K562 (cell line): Measurements from ENCODE around the gene SLC66A3. TPM values are rescaled to one million over a fixed set of nuclear protein-coding genes. Genes with fewer than 3 reads are reported as not detected.

ENCODE experiments used
- DMBX1 ChIP-seq: fragments of 250-450 bp; sonication (Bioruptor Pico); IDR thresholded peaks from 2 replicates; pipeline ENCODE4 v1.8.0; 2022; ENCODE audit warnings: inconsistent platforms, mild to moderate bottlenecking, moderate library complexity, borderline replicate concordance
- ESRRA ChIP-seq: fragments of 450-650 bp; IDR thresholded peaks from 2 replicates; pipeline ENCODE4 v1.6.1; 2014; ENCODE audit warnings: low read depth, mild to moderate bottlenecking, moderate library complexity, borderline replicate concordance
- GABPA ChIP-seq: fragments of 200-800 bp; sonication (Bioruptor generic); conservative IDR thresholded peaks from 2 replicates; pipeline ENCODE4 v1.6.1; 2016; ENCODE audit warnings: low read depth, missing genetic modification characterization, missing compliant biosample characterization
- HNRNPH1 ChIP-seq: fragments of 200-400 bp; formaldehyde crosslinking; optimal IDR thresholded peaks from 2 replicates; pipeline ENCODE3; 2017; ENCODE audit warnings: low read depth, mild to moderate bottlenecking, low read length, moderate library complexity
- MED1 ChIP-seq: sonication (generic); formaldehyde crosslinking; IDR thresholded peaks from 2 replicates; pipeline ENCODE4 v1.8.1; 2023; ENCODE audit warnings: missing genetic modification reagents, borderline replicate concordance
- MYBL2 ChIP-seq, 2 experiments: fragments of 450-650 bp in 1 of 2; sonication (generic) in 1 of 2; formaldehyde crosslinking in 1 of 2; IDR thresholded peaks; 2 replicates each; pipeline versions ENCODE4 v1.6.1 to v1.8.1; 2017 to 2022; ENCODE audit warnings: borderline replicate concordance in 1 of 2, inconsistent platforms in 1 of 2, low read depth in 1 of 2, mild to moderate bottlenecking in 1 of 2, missing genetic modification reagents in 1 of 2, moderate library complexity in 1 of 2
- NFIX ChIP-seq: fragments of 250-450 bp; sonication (Bioruptor Pico); IDR thresholded peaks from 2 replicates; pipeline ENCODE4 v1.4.0; 2020; ENCODE audit warnings: low read depth, mild to moderate bottlenecking, moderate library complexity
- RBM15 ChIP-seq: fragments of 200-400 bp; formaldehyde crosslinking; IDR thresholded peaks from 2 replicates; pipeline ENCODE4 v1.6.1; 2018; ENCODE audit warnings: mild to moderate bottlenecking, low read length, moderate library complexity; ENCODE audit not compliant: insufficient read depth
- SRSF9 ChIP-seq: fragments of 200-400 bp; formaldehyde crosslinking; IDR thresholded peaks from 2 replicates; pipeline ENCODE4 v1.6.1; 2017; ENCODE audit warnings: low read depth, low read length, borderline replicate concordance
- TAF1 ChIP-seq: IDR thresholded peaks from 2 replicates; pipeline ENCODE4 v1.6.1; 2011; ENCODE audit warnings: mild to moderate bottlenecking, low read length, moderate library complexity; ENCODE audit not compliant: insufficient read depth, control insufficient read depth, severe bottlenecking; ENCODE audit errors: extremely low read depth
- TFE3 ChIP-seq: fragments of 450-650 bp; formaldehyde crosslinking; IDR thresholded peaks from 2 replicates; pipeline ENCODE4 v1.4.0; 2020; ENCODE audit warnings: mild to moderate bottlenecking, mixed read lengths
- XRCC4 ChIP-seq: IDR thresholded peaks from one replicate; pipeline ENCODE4 v1.6.1; 2011; ENCODE audit not compliant: insufficient read depth, insufficient read length; ENCODE audit errors: extremely low read depth
- YBX1 ChIP-seq: fragments of 450-650 bp; IDR thresholded peaks from 2 replicates; pipeline ENCODE4 v1.7.1; 2016; ENCODE audit warnings: mild to moderate bottlenecking
- ZBTB17 ChIP-seq: fragments of 450-650 bp; formaldehyde crosslinking; IDR thresholded peaks from 2 replicates; pipeline ENCODE4 v1.4.0; 2020; ENCODE audit warnings: mild to moderate bottlenecking
- ZNF133 ChIP-seq: fragments of 250-450 bp; sonication (Bioruptor Pico); IDR thresholded peaks from 2 replicates; pipeline ENCODE4 v1.4.0; 2020; ENCODE audit warnings: mild to moderate bottlenecking
- ZNF445 ChIP-seq: fragments of 250-450 bp; sonication (Bioruptor Pico); IDR thresholded peaks from 2 replicates; pipeline ENCODE4 v1.4.0; 2020; ENCODE audit warnings: low read depth, mild to moderate bottlenecking, moderate library complexity
- ZNF449 ChIP-seq: fragments of 250-450 bp; sonication (Bioruptor Pico); IDR thresholded peaks from 2 replicates; pipeline ENCODE4 v1.8.0; 2022; ENCODE audit warnings: moderate library complexity, mild to moderate bottlenecking, inconsistent platforms
- ZNF830 ChIP-seq: fragments of 250-450 bp; sonication (Bioruptor Pico); IDR thresholded peaks from 2 replicates; pipeline ENCODE4 v1.5.0; 2021; ENCODE audit warnings: mild to moderate bottlenecking
- polyA plus RNA-seq, 8 experiments: library from polyadenylated mRNA; depleted of rRNA in 4 of 8; stranded (reverse) in 5 of 8; unstranded in 3 of 8; fragments of >200 nt; fragmentation: Nextera tagmentation in 2 of 8; fragmentation: Illumina TruSeq in 1 of 8; extraction: Ambion mirVana in 2 of 8; extraction: Trizol in 1 of 8; gene quantifications; 2 replicates each; pipeline versions ENCODE4 v1.2.1 to v1.2.3, GENCODE V29; 2011 to 2014; ENCODE audit warnings: inconsistent platforms in 1 of 8, missing spikeins in 1 of 8
- total RNA-seq, 7 experiments: library from RNA; depleted of rRNA in 6 of 7; stranded (reverse); fragments of >200 nt in 6 of 7; fragmentation: Illumina TruSeq in 2 of 7; extraction: Trizol in 2 of 7; gene quantifications; 2 replicates each; pipeline versions ENCODE4 v1.2.1 to v1.2.3, GENCODE V29; 2011 to 2021; ENCODE audit warnings: low replicate concordance in 1 of 7
- TF ChIP-seq, protein P1 (sequence below), 3 experiments: IDR thresholded peaks in 2 of 3; conservative IDR thresholded peaks in 1 of 3; 2 replicates each; pipeline ENCODE4 v1.5.1; 2011 to 2012; ENCODE audit warnings: low read length in 3 of 3, mild to moderate bottlenecking in 3 of 3, control low read depth in 2 of 3, improper control_type of control experiment in 1 of 3, inconsistent platforms in 1 of 3, low read depth in 1 of 3, mixed read lengths in 1 of 3, moderate library complexity in 1 of 3; ENCODE audit not compliant: insufficient read depth in 2 of 3
- TF ChIP-seq, protein P2 (sequence below): fragments of 450-650 bp; IDR thresholded peaks from 2 replicates; pipeline ENCODE4 v1.6.1; 2016; ENCODE audit warnings: borderline replicate concordance

SLC66A3 gene
- total and polyA plus RNA-seq, 9 of the 15 experiments (the other 6 are each of a cell fraction or from before 2014, with no cell fraction given): 2.8 to 30.0 (median 9.1) TPM

GRCh38 chr2:11122380-11122779, 32.9 kb upstream of the SLC66A3 start (continued):
- TF ChIP-seq, protein P1, sequence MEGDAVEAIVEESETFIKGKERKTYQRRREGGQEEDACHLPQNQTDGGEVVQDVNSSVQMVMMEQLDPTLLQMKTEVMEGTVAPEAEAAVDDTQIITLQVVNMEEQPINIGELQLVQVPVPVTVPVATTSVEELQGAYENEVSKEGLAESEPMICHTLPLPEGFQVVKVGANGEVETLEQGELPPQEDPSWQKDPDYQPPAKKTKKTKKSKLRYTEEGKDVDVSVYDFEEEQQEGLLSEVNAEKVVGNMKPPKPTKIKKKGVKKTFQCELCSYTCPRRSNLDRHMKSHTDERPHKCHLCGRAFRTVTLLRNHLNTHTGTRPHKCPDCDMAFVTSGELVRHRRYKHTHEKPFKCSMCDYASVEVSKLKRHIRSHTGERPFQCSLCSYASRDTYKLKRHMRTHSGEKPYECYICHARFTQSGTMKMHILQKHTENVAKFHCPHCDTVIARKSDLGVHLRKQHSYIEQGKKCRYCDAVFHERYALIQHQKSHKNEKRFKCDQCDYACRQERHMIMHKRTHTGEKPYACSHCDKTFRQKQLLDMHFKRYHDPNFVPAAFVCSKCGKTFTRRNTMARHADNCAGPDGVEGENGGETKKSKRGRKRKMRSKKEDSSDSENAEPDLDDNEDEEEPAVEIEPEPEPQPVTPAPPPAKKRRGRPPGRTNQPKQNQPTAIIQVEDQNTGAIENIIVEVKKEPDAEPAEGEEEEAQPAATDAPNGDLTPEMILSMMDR (IDR thresholded peaks at IDR 0.05 in 2 of 3, conservative IDR thresholded peaks at IDR 0.05 in 1 of 3; ENCODE audit: insufficient read depth in 2 of 3, low read depth in 1 of 3, low read length in 3 of 3): no peak
- TF ChIP-seq ZBTB17 (CRISPR knock-in tag) (no peak), MED1 (CRISPR knock-in tag) (no peak), DMBX1 (CRISPR knock-in tag) (peak; percentile 97; the same call in 1 of the 2 replicates), YBX1 (no peak), ZNF445 (CRISPR knock-in tag) (no peak), ZNF133 (peak; percentile 51; the same call in 1 of the 2 replicates), SRSF9 (no peak), ESRRA (peak; percentile 75; the same call in 1 of the 2 replicates), GABPA (tag) (no peak; the same call in 1 of the 2 replicates), TAF1 (no peak), TFE3 (CRISPR knock-in tag) (no peak), ZNF449 (peak; percentile 73), XRCC4 (no peak), NFIX (CRISPR knock-in tag) (no peak), ZNF830 (CRISPR knock-in tag) (0 out of 2 replicates have a peak, but pooled peaks have one; percentile 82), HNRNPH1 (no peak), RBM15 (no peak), MYBL2 (IDR thresholded peaks at IDR 0.05; ENCODE audit: low read depth) (no peak), MYBL2 (CRISPR knock-in tag; IDR thresholded peaks at IDR 0.05; ENCODE audit: borderline replicate concordance) (no peak)
- TF ChIP-seq, protein P2, sequence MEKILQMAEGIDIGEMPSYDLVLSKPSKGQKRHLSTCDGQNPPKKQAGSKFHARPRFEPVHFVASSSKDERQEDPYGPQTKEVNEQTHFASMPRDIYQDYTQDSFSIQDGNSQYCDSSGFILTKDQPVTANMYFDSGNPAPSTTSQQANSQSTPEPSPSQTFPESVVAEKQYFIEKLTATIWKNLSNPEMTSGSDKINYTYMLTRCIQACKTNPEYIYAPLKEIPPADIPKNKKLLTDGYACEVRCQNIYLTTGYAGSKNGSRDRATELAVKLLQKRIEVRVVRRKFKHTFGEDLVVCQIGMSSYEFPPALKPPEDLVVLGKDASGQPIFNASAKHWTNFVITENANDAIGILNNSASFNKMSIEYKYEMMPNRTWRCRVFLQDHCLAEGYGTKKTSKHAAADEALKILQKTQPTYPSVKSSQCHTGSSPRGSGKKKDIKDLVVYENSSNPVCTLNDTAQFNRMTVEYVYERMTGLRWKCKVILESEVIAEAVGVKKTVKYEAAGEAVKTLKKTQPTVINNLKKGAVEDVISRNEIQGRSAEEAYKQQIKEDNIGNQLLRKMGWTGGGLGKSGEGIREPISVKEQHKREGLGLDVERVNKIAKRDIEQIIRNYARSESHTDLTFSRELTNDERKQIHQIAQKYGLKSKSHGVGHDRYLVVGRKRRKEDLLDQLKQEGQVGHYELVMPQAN: no peak
